SU-DHL-6 (cell line): ENCODE data around the gene GUCY1A2.

Source experiments
- H2AFZ ChIP-seq: fragments of 200-600 bp; sonication (generic); 2 replicates; pipeline ENCODE4 v1.6.1; 2014; ENCODE audit warnings: low read depth, mild to moderate bottlenecking, moderate library complexity, mixed read lengths, antibody characterized with exemption, low read length; ENCODE audit not compliant: severe bottlenecking
- H3F3A ChIP-seq: fragments of 200-600 bp; shearing (Covaris generic); 2 replicates; pipeline ENCODE4 v1.6.0; 2016; ENCODE audit warnings: antibody characterized with exemption, mild to moderate bottlenecking; ENCODE audit not compliant: insufficient read depth
- H3K27ac ChIP-seq: fragments of 200-600 bp; sonication (generic); 2 replicates; pipeline ENCODE4 v1.5.1; 2016; ENCODE audit warnings: low read depth, mild to moderate bottlenecking, low read length, moderate library complexity, mixed read lengths
- H3K27me3 ChIP-seq: fragments of 200-600 bp; sonication (generic), shearing (Covaris generic); 2 replicates; pipeline ENCODE4 v1.6.0; 2014; ENCODE audit warnings: mild to moderate bottlenecking, low read length
- H3K36me3 ChIP-seq: fragments of 200-600 bp; sonication (generic); 2 replicates; pipeline ENCODE4 v1.6.1; 2014; ENCODE audit warnings: mild to moderate bottlenecking, low read length, mixed read lengths
- H3K4me2 ChIP-seq: fragments of 300-600, 200-600 bp; shearing (Covaris generic), sonication (generic); 2 replicates; pipeline ENCODE4 v1.6.0; 2014; ENCODE audit warnings: low read length, low read depth, mild to moderate bottlenecking; ENCODE audit not compliant: poor library complexity, severe bottlenecking
- H3K4me3 ChIP-seq: fragments of 200-600 bp; sonication (generic); 2 replicates; pipeline ENCODE4 v1.5.1; 2014; ENCODE audit warnings: antibody characterized with exemption, low read length, mild to moderate bottlenecking, mixed read lengths; ENCODE audit not compliant: insufficient read depth, poor library complexity, severe bottlenecking
- H3K79me2 ChIP-seq: fragments of 200-600 bp; sonication (generic); 2 replicates; pipeline ENCODE4 v1.6.1; 2014; ENCODE audit warnings: mild to moderate bottlenecking, low read length, moderate library complexity; ENCODE audit not compliant: insufficient read depth
- H3K9ac ChIP-seq: fragments of 200-600 bp; sonication (generic); 2 replicates; pipeline ENCODE4 v1.7.0; 2014; ENCODE audit warnings: mild to moderate bottlenecking, low read length
- H3K9me2 ChIP-seq: fragments of 200-600 bp; sonication (generic); replicated peaks from 2 replicates; pipeline ENCODE4 v1.6.1; 2014; ENCODE audit warnings: low read length; ENCODE audit not compliant: insufficient read depth
- H3K9me3 ChIP-seq: fragments of 200-600 bp; sonication (generic); 2 replicates; pipeline ENCODE4 v1.6.1; 2014; ENCODE audit warnings: low read length, mixed read lengths; ENCODE audit not compliant: insufficient read depth
- H4K20me1 ChIP-seq: fragments of 200-600 bp; sonication (generic); 2 replicates; pipeline ENCODE4 v1.6.1; 2014; ENCODE audit warnings: low read depth, mild to moderate bottlenecking, antibody characterized with exemption, low read length, moderate library complexity, mixed read lengths
- CTCF ChIP-seq: fragments of 200-600 bp; sonication (generic); IDR thresholded peaks from one replicate; pipeline ENCODE4 v1.5.1; 2017; ENCODE audit warnings: antibody characterized with exemption, mild to moderate bottlenecking, low read length, moderate library complexity; ENCODE audit not compliant: insufficient read depth, poor library complexity, severe bottlenecking
- EZH2phosphoT487 ChIP-seq: fragments of 200-600 bp; sonication (generic), shearing (Covaris generic); conservative IDR thresholded peaks from 2 replicates; pipeline ENCODE4 v1.6.1; 2018; ENCODE audit warnings: mild to moderate bottlenecking, antibody characterized with exemption, low read length, moderate library complexity, mixed read lengths

Gene GUCY1A2

DNA sequence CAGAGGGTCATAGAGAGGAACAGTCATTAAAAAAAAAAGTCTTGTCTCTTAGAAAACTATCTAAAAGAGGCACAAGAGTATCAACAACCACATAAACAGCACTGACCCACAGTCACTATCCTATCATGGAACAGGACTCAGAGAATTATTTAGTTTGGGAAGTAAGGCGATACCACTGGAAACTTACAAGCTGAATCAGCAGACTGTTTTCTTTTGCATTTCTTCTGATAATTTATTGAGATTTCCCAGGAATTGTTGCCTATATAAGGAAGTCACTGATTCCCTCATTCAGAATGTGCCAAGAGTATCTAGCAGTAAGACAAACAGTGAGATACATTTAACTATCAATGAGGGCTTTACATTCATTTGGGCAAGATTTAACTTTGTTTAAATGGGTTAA, 304.1 kb downstream of the GUCY1A2 start:
- no peaks in the 10 kb centered on the region for H3K9me2 ChIP-seq
- H3K36me3 ChIP-seq, result no peaks in the 10 kb centered on the region
- H4K20me1 ChIP-seq, result no peaks in the 10 kb centered on the region
- H3K4me2 ChIP-seq, result no peak overlapping the region
- no peak overlapping the region for H3K27ac ChIP-seq
- H3K4me3 ChIP-seq, result no peak overlapping the region
- H3K79me2 ChIP-seq, result no peaks in the 10 kb centered on the region
- no peak overlapping the region for H2AFZ ChIP-seq
- H3F3A ChIP-seq, result no peaks in the 10 kb centered on the region
- no peak for TF ChIP-seq CTCF
- TF ChIP-seq EZH2phosphoT487, result no peak
- no peaks in the 10 kb centered on the region for H3K9me3 ChIP-seq
- H3K9ac ChIP-seq, result no peak overlapping the region
- H3K27me3 ChIP-seq, result no peaks in the 10 kb centered on the region; the same call in 1 of the 2 replicates

DNA sequence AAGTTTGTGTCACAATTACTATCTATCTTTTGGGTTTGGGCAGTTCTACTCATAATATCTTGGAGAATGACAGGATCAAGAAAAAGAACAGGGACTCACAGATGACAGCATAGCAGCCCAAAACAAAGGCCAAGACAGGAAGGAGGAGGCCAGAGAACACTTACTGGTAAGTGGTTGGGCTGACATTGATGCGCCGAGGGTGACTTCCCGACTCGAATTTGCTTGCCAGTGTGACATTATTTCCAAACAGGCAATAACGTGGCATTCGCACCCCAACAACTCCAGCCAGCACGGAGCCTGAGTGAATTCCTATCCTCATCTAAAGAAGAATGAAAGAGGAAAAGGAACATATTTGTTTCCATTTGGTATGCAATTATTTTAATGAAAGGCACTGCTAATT, 309.9 kb downstream of the GUCY1A2 start:
- Histone ChIP-seq H3K27ac (no peak overlapping the region), H3K4me3 (no peak overlapping the region), H2AFZ (no peak overlapping the region), H3K79me2 (no peaks in the 10 kb centered on the region), H3K36me3 (no peaks in the 10 kb centered on the region), H3K9me2 (no peaks in the 10 kb centered on the region), H3K9me3 (no peaks in the 10 kb centered on the region), H3K9ac (no peak overlapping the region), H3K4me2 (no peak overlapping the region), H4K20me1 (no peaks in the 10 kb centered on the region), H3F3A (no peaks in the 10 kb centered on the region), H3K27me3 (no peaks in the 10 kb centered on the region; the same call in 1 of the 2 replicates)
- TF ChIP-seq EZH2phosphoT487, result no peak
- TF ChIP-seq CTCF, result no peak

- no peak overlapping the region for H3K4me2 ChIP-seq
- H3K27ac ChIP-seq, result no peak overlapping the region
Measured at GRCh38 chr11:106706355-106706754, 311.9 kb downstream of the GUCY1A2 start.

More at GRCh38 chr11:106706355-106706754, 311.9 kb downstream of the GUCY1A2 start:
- Histone ChIP-seq H4K20me1 (no peaks in the 10 kb centered on the region), H3K9me3 (no peaks in the 10 kb centered on the region), H3K4me3 (no peak overlapping the region), H3K79me2 (no peaks in the 10 kb centered on the region), H3K36me3 (no peaks in the 10 kb centered on the region), H3K9me2 (no peaks in the 10 kb centered on the region), H3K9ac (no peak overlapping the region), H2AFZ (no peak overlapping the region), H3F3A (no peaks in the 10 kb centered on the region), H3K27me3 (no peaks in the 10 kb centered on the region)
- no peak for TF ChIP-seq EZH2phosphoT487
- no peak for TF ChIP-seq CTCF
